ENCODE results near the gene FAM83C. TPM values are rescaled to one million over a fixed set of nuclear protein-coding genes. Genes with fewer than 3 reads are reported as not detected.

Gene FAM83C
- polyA plus RNA-seq, 3 donors, result not detected

GRCh38 chr20:35301426-35301825, 9.2 kb upstream of the FAM83C start:
- H3K4me3 ChIP-seq (replicated peaks in 1 of 3; ENCODE audit: low read depth in 2 of 3, low read length in 3 of 3), result no peak overlapping the region
- no peaks in the 10 kb centered on the region for H3K79me2 ChIP-seq (ENCODE audit: insufficient read depth, low read length)
- H4K20me1 ChIP-seq (ENCODE audit: insufficient read depth, low read length), result no peaks in the 10 kb centered on the region
- Mint-ChIP-seq H3K27me3 (ENCODE audit: low read depth in 3 of 3) (peaks cover 2 to 3% (median 2%) of the 10 kb centered on the region in 3 donors), H3K4me1 (peaks cover 14% of the 10 kb centered on the region), H3K4me3 (no peak overlapping the region), H3K9me3 (peaks cover 0 to 3% (median 0%) of the 10 kb centered on the region in 7 donors), H3K27ac (no peak overlapping the region), H3K36me3 (peaks cover 26% of the 10 kb centered on the region in 2 donors)
- H3K4me1 ChIP-seq (ENCODE audit: control insufficient read depth in 1 of 2, insufficient read depth in 2 of 2, low read length in 2 of 2), result no peaks in the 10 kb centered on the region
- no CpG with 5 or more reads among the region's 2 CpGs for WGBS (ENCODE audit: insufficient coverage)
- H3K27ac ChIP-seq (ENCODE audit: low read depth in 1 of 2, low read length in 2 of 2), result no peak overlapping the region
- H3K9me3 ChIP-seq (replicated peaks in 1 of 2; ENCODE audit: control insufficient read depth in 1 of 2, insufficient read depth in 1 of 2, low read length in 2 of 2), result no peaks in the 10 kb centered on the region
- no peak overlapping the region for H3K4me2 ChIP-seq (replicated peaks; ENCODE audit: extremely low read depth, low read length, poor library complexity, severe bottlenecking)
- H3K36me3 ChIP-seq (replicated peaks in 1 of 2; ENCODE audit: control insufficient read depth in 1 of 2, insufficient read depth in 2 of 2, low read length in 2 of 2), result peaks cover 0 to 36% of the 10 kb centered on the region in 2 donors
- H2AFZ ChIP-seq (ENCODE audit: insufficient read depth, low read depth, low read length, poor library complexity, severe bottlenecking), result no peak overlapping the region
- intact Hi-C loops (cut with micrococcal nuclease), result loop anchor here (5.0 to 10.0 kb wide), 2 partner anchors 143 to 146 kb away; no protein-coding TSS in a partner anchor
- no peak for DNase-seq
- TF ChIP-seq, protein P1, sequence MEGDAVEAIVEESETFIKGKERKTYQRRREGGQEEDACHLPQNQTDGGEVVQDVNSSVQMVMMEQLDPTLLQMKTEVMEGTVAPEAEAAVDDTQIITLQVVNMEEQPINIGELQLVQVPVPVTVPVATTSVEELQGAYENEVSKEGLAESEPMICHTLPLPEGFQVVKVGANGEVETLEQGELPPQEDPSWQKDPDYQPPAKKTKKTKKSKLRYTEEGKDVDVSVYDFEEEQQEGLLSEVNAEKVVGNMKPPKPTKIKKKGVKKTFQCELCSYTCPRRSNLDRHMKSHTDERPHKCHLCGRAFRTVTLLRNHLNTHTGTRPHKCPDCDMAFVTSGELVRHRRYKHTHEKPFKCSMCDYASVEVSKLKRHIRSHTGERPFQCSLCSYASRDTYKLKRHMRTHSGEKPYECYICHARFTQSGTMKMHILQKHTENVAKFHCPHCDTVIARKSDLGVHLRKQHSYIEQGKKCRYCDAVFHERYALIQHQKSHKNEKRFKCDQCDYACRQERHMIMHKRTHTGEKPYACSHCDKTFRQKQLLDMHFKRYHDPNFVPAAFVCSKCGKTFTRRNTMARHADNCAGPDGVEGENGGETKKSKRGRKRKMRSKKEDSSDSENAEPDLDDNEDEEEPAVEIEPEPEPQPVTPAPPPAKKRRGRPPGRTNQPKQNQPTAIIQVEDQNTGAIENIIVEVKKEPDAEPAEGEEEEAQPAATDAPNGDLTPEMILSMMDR (IDR thresholded peaks at IDR 0.05), result no peak
- no peak overlapping the region for H3K9ac ChIP-seq (ENCODE audit: insufficient read depth, low read length, poor library complexity, severe bottlenecking)
- H3K27me3 ChIP-seq (ENCODE audit: control insufficient read depth in 2 of 2, insufficient read depth in 2 of 2, low read length in 2 of 2), result no peaks in the 10 kb centered on the region

- Histone ChIP-seq H3K27ac (ENCODE audit: low read depth in 1 of 2, low read length in 2 of 2) (no peak overlapping the region), H2AFZ (ENCODE audit: insufficient read depth, low read depth, low read length, poor library complexity, severe bottlenecking) (no peak overlapping the region), H3K79me2 (ENCODE audit: insufficient read depth, low read length) (no peaks in the 10 kb centered on the region), H4K20me1 (ENCODE audit: insufficient read depth, low read length) (no peaks in the 10 kb centered on the region), H3K4me3 (replicated peaks in 1 of 3; ENCODE audit: low read depth in 2 of 3, low read length in 3 of 3) (no peak overlapping the region), H3K27me3 (ENCODE audit: control insufficient read depth in 2 of 2, insufficient read depth in 2 of 2, low read length in 2 of 2) (no peaks in the 10 kb centered on the region), H3K4me2 (replicated peaks; ENCODE audit: extremely low read depth, low read length, poor library complexity, severe bottlenecking) (no peak overlapping the region), H3K9ac (ENCODE audit: insufficient read depth, low read length, poor library complexity, severe bottlenecking) (no peak overlapping the region), H3K9me3 (replicated peaks in 1 of 2; ENCODE audit: control insufficient read depth in 1 of 2, insufficient read depth in 1 of 2, low read length in 2 of 2) (no peaks in the 10 kb centered on the region), H3K4me1 (ENCODE audit: control insufficient read depth in 1 of 2, insufficient read depth in 2 of 2, low read length in 2 of 2) (no peaks in the 10 kb centered on the region), H3K36me3 (replicated peaks in 1 of 2; ENCODE audit: control insufficient read depth in 1 of 2, insufficient read depth in 2 of 2, low read length in 2 of 2) (peaks cover 0 to 29% of the 10 kb centered on the region in 2 donors)
- Mint-ChIP-seq H3K4me1 (peaks cover 12% of the 10 kb centered on the region), H3K4me3 (no peak overlapping the region), H3K27me3 (ENCODE audit: low read depth in 3 of 3) (peaks cover 2 to 3% (median 2%) of the 10 kb centered on the region in 3 donors), H3K27ac (peak overlapping the region in 1 of 7 donors; percentile 31), H3K36me3 (peaks cover 19 to 20% of the 10 kb centered on the region in 2 donors), H3K9me3 (peaks cover 0 to 3% (median 0%) of the 10 kb centered on the region in 7 donors)
- TF ChIP-seq, protein P1 (IDR thresholded peaks at IDR 0.05), result no peak
- no peak for DNase-seq
- 100% methylated on average over 1 of the region's 4 CpGs for WGBS (ENCODE audit: insufficient coverage)
- intact Hi-C loops (cut with micrococcal nuclease), result loop anchor here (5.0 to 10.0 kb wide), 2 partner anchors 144 to 147 kb away; no protein-coding TSS in a partner anchor
These were observed 8.4 kb upstream of the FAM83C start for GRCh38 chr20:35300469-35301262.
